ENCODE results near the gene RP9.
"Not testable (repeated sequence)": the region's sequence is repeated elsewhere in the genome, so short reads cannot be mapped to it uniquely, and the experiment has no call there.

The RP9 gene

DNA sequence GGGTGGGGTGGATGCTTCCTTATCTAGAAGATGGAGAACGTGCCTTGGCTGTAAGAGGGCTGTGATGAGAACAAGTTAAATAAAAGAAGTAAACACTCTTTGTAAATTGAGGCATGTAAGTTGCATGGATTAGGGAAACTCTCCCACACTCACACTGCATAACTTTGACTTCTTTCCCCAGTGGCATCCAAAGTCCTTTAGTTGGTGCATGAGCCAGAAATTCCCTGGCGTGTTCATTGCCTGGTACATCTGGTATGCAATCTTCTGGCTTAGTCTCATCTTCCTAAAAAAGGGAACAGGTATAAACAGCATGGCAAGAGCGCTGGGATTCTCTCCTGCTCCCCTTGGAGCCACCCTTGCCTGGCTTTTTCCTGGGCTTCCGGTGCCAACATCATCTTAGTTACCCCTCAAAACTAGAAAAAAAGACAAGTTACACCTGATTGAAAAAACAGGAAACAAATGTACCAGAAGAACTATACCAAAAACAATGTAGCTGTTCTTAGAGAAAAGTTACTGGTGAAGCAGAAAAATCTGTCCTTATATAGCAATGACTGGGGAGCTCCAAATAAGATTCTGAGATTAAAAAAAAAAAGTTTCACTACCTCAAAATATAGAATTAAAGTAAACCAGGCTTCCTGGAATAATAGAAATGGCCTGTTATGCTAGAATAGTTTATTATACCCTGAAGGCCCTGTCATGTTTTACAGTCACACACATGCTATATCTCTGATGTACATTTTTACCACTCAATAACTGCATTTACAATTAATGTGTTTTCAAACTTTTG is 9.9 kb downstream of the RP9 start:
- no peak overlapping the region for H3K27ac ChIP-seq (ENCODE audit: extremely low read depth, low read depth, low read length)
- no peaks in the 10 kb centered on the region for H3K9me3 ChIP-seq (ENCODE audit: control insufficient read depth, insufficient read depth, low read depth, low read length)
- no peaks in the 10 kb centered on the region for H3K4me1 ChIP-seq (ENCODE audit: control insufficient read depth, insufficient read depth, low read length)
- peaks cover 47 to 76% of the 10 kb centered on the region in 2 experiments for H3K36me3 ChIP-seq (ENCODE audit: control insufficient read depth in 2 of 2, insufficient read depth in 1 of 2, low read length in 2 of 2)
- no peak overlapping the region for H3K4me3 ChIP-seq (ENCODE audit: low read depth, low read length)
- no peak for TF ChIP-seq ZNF366 (tag by site-specific recombination; conservative IDR thresholded peaks at IDR 0.05)
- no peak for TF ChIP-seq BCL11B (tag by site-specific recombination; IDR thresholded peaks at IDR 0.05; ENCODE audit: low read depth)
- TF ChIP-seq ZNF48 (tag by site-specific recombination; IDR thresholded peaks at IDR 0.05) = no peak
- TF ChIP-seq ZNF174 (tag by site-specific recombination; IDR thresholded peaks at IDR 0.05) = no peak
- TF ChIP-seq, protein P1, sequence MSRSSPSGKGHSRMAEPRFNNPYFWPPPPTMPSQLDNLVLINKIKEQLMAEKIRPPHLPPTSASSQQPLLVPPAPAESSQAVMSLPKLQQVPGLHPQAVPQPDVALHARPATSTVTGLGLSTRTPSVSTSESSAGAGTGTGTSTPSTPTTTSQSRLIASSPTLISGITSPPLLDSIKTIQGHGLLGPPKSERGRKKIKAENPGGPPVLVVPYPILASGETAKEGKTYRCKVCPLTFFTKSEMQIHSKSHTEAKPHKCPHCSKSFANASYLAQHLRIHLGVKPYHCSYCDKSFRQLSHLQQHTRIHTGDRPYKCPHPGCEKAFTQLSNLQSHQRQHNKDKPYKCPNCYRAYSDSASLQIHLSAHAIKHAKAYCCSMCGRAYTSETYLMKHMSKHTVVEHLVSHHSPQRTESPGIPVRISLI (tag by site-specific recombination; IDR thresholded peaks at IDR 0.05) = no peak
- TF ChIP-seq ZNF112 (tag by site-specific recombination; IDR thresholded peaks at IDR 0.05) = no peak
- TF ChIP-seq ZNF626 (tag by site-specific recombination; IDR thresholded peaks at IDR 0.05) = no peak
- TF ChIP-seq ZNF585B (tag by site-specific recombination; IDR thresholded peaks at IDR 0.05) = no peak
- no peak for TF ChIP-seq ZNF423 (tag by site-specific recombination; IDR thresholded peaks at IDR 0.05)
- TF ChIP-seq ZNF792 (tag by site-specific recombination; IDR thresholded peaks at IDR 0.05) = no peak
- TF ChIP-seq, protein P2, sequence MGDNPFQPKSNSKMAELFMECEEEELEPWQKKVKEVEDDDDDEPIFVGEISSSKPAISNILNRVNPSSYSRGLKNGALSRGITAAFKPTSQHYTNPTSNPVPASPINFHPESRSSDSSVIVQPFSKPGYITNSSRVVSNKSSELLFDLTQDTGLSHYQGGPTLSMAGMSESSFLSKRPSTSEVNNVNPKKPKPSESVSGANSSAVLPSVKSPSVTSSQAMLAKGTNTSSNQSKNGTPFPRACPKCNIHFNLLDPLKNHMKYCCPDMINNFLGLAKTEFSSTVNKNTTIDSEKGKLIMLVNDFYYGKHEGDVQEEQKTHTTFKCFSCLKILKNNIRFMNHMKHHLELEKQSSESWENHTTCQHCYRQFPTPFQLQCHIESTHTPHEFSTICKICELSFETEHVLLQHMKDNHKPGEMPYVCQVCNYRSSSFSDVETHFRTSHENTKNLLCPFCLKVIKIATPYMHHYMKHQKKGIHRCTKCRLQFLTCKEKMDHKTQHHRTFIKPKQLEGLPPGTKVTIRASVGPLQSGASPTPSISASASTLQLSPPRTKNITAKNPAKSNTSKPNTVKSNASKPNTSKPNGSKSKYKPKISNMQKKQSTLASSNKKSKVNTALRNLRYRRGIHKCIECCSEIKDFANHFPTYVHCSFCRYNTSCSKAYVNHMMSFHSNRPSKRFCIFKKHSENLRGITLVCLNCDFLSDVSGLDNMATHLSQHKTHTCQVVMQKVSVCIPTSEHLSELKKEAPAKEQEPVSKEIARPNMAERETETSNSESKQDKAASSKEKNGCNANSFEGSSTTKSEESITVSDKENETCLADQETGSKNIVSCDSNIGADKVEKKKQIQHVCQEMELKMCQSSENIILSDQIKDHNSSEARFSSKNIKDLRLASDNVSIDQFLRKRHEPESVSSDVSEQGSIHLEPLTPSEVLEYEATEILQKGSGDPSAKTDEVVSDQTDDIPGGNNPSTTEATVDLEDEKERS (tag by site-specific recombination; IDR thresholded peaks at IDR 0.05) = no peak
- no peak for TF ChIP-seq ZNF121 (tag by site-specific recombination; IDR thresholded peaks at IDR 0.05)
- TF ChIP-seq ZNF707 (tag by site-specific recombination; IDR thresholded peaks at IDR 0.05) = no peak
- TF ChIP-seq, protein P3, sequence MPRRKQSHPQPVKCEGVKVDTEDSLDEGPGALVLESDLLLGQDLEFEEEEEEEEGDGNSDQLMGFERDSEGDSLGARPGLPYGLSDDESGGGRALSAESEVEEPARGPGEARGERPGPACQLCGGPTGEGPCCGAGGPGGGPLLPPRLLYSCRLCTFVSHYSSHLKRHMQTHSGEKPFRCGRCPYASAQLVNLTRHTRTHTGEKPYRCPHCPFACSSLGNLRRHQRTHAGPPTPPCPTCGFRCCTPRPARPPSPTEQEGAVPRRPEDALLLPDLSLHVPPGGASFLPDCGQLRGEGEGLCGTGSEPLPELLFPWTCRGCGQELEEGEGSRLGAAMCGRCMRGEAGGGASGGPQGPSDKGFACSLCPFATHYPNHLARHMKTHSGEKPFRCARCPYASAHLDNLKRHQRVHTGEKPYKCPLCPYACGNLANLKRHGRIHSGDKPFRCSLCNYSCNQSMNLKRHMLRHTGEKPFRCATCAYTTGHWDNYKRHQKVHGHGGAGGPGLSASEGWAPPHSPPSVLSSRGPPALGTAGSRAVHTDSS (tag by site-specific recombination; IDR thresholded peaks at IDR 0.05) = no peak
- TF ChIP-seq ZNF555 (tag by site-specific recombination; conservative IDR thresholded peaks at IDR 0.05) = no peak
- TF ChIP-seq ZNF169 (tag by site-specific recombination; IDR thresholded peaks at IDR 0.05) = no peak
- TF ChIP-seq ZNF473 (tag by site-specific recombination; IDR thresholded peaks at IDR 0.05) = no peak
- TF ChIP-seq ZBTB8A (tag by site-specific recombination; IDR thresholded peaks at IDR 0.05) = no peak
- TF ChIP-seq ZBTB7A (tag by site-specific recombination; IDR thresholded peaks at IDR 0.05; ENCODE audit: low read depth) = no peak
- ChIA-PET CTCF (interaction anchor here (0.7 to 4.1 kb wide), 2 partner anchors 8 to 884 kb away, joined by 3 to 13 read pairs; no protein-coding TSS in a partner anchor), POLR2A (no interaction called here)

DNA sequence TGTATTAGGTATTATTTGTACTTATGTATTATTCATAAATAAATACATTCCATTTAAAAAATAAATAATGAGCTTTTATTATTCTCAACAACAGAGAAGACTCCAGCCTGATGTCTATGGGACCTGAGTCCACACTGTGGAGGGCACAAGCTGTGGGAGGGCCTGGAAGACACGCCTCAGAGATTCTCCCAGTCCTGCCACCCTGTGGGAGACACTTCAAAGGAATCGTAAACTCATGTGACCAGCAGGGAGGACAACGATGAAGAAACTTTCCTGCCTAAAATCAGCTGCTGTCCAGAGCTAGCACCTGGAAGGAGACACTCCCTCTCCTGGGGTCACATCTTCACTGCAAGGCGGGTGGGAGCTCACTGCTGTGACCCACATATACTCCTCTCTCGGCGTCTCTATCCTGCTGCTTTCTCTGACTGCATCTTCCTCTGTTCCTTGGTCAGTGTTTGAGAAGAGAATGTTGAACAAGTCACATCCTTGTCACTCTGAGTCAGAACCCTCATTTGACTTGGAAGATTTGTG is 14.4 kb downstream of the RP9 start:
- CTCF ChIA-PET = interaction anchor here (0.6 kb wide), 1 partner anchor 13 kb away, joined by 3 read pairs; no protein-coding TSS in a partner anchor
- peaks cover 44 to 57% of the 10 kb centered on the region in 2 experiments for H3K36me3 ChIP-seq (ENCODE audit: control insufficient read depth in 2 of 2, insufficient read depth in 1 of 2, low read length in 2 of 2)
- not testable (repeated sequence) for H3K4me1 ChIP-seq (ENCODE audit: control insufficient read depth, insufficient read depth, low read length)

More for the DNA sequence above, 14.4 kb downstream of the RP9 start:
- POLR2A ChIA-PET = interaction anchor here (1.0 kb wide), 1 partner anchor 22 kb away, joined by 3 read pairs; no protein-coding TSS in a partner anchor
- H3K9me3 ChIP-seq (ENCODE audit: control insufficient read depth, insufficient read depth, low read depth, low read length); H3K4me3 ChIP-seq (ENCODE audit: low read depth, low read length); H3K27ac ChIP-seq (ENCODE audit: extremely low read depth, low read depth, low read length): not testable (repeated sequence)

All from HEK293 (cell line).